Measurements from ENCODE around the gene ITGBL1. TPM values are rescaled to one million over a fixed set of nuclear protein-coding genes. Genes with fewer than 3 reads are reported as not detected.

ITGBL1 gene
- polyA plus RNA-seq, 1 donor: 1.1 TPM

- DNase-seq (ENCODE audit: low read depth): no peak
Measured at GRCh38 chr13:101697745-101698144, 245.3 kb downstream of the ITGBL1 start.

- DNase-seq (ENCODE audit: low read depth): no peak
Measured at GRCh38 chr13:101698400-101698799, 245.9 kb downstream of the ITGBL1 start.

DNA sequence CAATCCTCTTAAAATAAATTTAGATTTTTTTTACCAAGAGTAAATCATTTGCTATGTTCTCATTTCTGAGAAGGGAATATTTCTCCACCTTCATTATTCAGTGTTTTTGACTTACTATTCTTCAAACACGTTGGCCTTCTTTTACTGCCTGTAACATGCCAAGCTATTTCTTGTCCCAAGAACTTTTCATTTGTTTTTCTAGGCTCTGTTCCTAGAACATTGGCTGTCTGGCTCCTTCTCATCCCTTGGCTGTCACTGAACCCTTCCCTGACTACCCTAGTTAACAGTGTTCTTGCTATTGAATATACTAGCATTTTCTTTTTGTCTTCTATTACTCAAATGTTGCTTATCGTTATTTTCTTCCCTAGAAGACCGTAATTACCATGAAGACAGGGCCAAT lies 248.1 kb downstream of the ITGBL1 start:
- no peak for DNase-seq (ENCODE audit: low read depth)

DNA sequence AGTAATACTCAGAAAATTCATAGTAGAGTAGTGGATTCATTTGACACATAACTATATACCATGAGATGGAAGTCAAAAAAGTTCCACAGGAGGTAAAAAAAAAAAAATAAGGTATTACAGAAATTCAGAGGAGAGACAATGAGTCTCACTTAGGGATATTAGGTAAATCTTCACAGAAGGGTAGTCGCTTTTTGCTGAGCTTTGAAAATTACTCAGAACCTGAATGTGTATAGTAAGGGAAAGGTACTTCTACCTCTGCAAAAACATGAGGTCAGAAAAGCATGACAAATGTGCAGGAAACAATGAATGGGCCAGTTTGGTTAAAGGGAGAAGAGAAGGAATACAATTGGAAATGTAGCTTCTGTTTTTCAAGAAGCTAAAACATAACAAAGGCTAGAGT lies 250.6 kb downstream of the ITGBL1 start:
- no peak for DNase-seq (ENCODE audit: low read depth)

DNA sequence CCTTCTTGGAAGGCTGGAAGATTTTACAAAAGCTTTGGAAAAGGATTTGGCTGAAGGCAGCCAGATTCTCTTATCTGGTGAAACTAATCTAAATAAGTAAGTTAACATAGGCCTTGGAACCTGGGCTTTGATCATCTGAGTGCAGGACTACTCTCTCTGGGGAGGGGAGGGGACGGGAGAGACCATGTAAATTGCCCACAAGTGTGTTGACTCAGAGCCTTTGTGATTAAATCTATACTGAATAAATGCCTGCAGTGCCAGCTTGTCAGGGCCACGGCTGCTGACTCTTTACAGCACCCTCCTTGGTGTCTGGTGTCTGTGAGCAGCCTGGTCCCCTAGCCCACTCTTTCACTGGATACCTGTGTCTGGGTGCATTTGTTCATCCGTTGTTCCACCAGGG lies 251.4 kb downstream of the ITGBL1 start:
- no peak for DNase-seq (ENCODE audit: low read depth)

DNA sequence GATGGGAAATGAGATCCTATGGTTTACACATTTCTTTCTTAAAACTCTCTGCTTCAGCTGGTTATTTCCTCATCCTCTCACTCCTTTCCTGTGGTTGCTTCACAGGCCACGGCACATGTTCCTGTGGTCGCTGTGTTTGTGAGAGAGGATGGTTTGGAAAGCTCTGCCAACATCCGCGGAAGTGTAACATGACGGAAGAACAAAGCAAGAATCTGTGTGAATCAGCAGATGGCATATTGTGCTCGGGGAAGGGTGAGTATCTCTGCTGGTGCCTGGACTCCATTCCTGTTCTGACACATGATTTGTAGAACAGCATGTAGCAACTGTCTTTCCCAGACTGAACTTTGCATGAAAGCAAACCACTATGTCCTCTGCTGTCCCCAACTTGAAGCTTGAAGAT lies 254.2 kb downstream of the ITGBL1 start:
- DNase-seq (ENCODE audit: low read depth): no peak

DNA sequence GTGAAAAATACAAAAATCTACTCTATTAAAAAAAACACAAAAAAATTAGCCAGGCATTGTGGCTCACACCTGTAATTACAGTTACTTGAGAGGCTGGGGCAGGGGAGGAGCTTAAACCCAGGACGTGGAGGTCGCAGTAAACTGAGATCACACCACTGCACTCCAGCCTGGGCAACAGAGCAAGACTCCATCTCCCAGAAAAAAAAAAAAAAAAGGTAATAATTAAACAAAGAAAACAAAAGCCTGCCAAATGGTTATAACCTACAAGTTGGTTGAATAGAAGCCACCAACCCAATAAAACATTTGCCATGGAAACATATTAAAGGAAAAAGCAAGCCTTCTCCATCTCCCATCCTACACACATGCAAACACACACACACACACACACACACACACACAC lies 255.2 kb downstream of the ITGBL1 start:
- DNase-seq (ENCODE audit: low read depth): no peak

- DNase-seq (ENCODE audit: low read depth): no peak
Measured at GRCh38 chr13:101708115-101708514, 255.6 kb downstream of the ITGBL1 start.

DNA sequence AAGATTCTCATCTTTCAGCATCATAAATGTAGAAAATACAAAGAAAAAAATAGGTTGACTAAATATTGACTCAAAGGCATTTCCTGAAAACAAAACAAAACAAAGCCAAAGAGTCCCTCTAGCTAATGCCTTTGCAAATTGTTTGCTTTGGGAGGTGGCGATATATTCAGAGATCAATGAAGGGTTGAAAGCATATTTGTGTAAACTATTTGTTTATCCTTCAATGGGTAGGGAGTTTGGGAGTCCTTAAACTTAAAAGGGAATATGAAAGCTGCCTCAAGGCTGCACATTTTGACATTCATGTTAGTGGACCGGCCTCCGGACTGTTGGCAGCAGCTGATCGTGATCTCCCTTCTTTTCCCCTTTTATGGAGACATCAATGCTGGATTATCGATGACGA lies 257.5 kb downstream of the ITGBL1 start:
- DNase-seq (ENCODE audit: low read depth): no peak

- DNase-seq (ENCODE audit: low read depth): no peak
Measured at GRCh38 chr13:101711307-101712025, 259.0 kb downstream of the ITGBL1 start.

GRCh38 chr13:101712026-101712348 lies 259.5 kb downstream of the ITGBL1 start:
- no peak for DNase-seq (ENCODE audit: low read depth)

GRCh38 chr13:101714195-101714594 lies 261.7 kb downstream of the ITGBL1 start:
- DNase-seq (ENCODE audit: low read depth): no peak

- DNase-seq (ENCODE audit: low read depth): no peak
Measured at GRCh38 chr13:101717353-101717752, 264.9 kb downstream of the ITGBL1 start.

- no peak for DNase-seq (ENCODE audit: low read depth)
Measured at GRCh38 chr13:101718496-101718895, 266.0 kb downstream of the ITGBL1 start.

- no peak for DNase-seq (ENCODE audit: low read depth)
Measured at GRCh38 chr13:101726681-101727080, 274.2 kb downstream of the ITGBL1 start.

DNA sequence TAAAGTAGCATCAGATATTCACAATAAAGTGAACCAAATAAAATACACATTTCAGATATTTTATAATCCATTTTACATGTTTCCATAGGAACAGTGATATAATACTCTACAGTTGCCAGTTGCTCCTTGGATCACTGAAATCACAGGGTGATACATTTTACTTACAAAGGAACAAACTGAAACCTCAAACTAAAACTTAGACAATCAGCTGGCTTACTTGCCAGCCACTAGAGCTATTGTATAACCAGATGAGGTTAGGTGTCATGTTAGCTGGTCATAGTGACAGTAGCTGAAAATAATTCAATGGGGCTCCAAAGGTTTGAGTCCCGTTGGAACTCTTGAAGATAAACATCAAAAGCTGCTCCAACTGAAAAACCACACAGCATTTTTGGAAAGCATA lies 274.6 kb downstream of the ITGBL1 start:
- no peak for DNase-seq (ENCODE audit: low read depth)

GRCh38 chr13:101728021-101728420 lies 275.5 kb downstream of the ITGBL1 start:
- no peak for DNase-seq (ENCODE audit: low read depth)

DNA sequence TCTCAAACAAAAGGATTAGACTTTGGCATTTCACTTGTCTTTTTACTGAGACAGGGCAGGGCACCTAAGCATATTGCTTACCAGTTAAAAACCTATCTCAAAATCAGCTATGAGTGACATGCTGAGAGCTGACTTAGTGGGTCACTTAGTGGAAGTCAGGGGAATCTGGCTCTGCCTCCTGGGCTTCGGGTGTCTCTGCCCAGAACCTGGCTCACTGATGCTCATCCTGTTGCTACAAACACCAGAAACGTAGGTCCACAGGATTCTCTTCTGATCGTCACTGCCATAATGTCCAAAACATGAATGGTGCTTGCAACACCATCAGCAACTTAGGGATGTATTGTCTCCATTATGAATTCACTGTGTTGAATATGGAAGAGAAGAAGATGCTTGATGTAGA lies 276.1 kb downstream of the ITGBL1 start:
- no peak for DNase-seq (ENCODE audit: low read depth)

GRCh38 chr13:101730420-101731000 lies 278.0 kb downstream of the ITGBL1 start:
- DNase-seq (ENCODE audit: low read depth): no peak

GRCh38 chr13:101736566-101736965 lies 284.1 kb downstream of the ITGBL1 start:
- no peak for DNase-seq (ENCODE audit: low read depth)

GRCh38 chr13:101738336-101738735 lies 285.9 kb downstream of the ITGBL1 start:
- DNase-seq (ENCODE audit: low read depth): no peak

DNA sequence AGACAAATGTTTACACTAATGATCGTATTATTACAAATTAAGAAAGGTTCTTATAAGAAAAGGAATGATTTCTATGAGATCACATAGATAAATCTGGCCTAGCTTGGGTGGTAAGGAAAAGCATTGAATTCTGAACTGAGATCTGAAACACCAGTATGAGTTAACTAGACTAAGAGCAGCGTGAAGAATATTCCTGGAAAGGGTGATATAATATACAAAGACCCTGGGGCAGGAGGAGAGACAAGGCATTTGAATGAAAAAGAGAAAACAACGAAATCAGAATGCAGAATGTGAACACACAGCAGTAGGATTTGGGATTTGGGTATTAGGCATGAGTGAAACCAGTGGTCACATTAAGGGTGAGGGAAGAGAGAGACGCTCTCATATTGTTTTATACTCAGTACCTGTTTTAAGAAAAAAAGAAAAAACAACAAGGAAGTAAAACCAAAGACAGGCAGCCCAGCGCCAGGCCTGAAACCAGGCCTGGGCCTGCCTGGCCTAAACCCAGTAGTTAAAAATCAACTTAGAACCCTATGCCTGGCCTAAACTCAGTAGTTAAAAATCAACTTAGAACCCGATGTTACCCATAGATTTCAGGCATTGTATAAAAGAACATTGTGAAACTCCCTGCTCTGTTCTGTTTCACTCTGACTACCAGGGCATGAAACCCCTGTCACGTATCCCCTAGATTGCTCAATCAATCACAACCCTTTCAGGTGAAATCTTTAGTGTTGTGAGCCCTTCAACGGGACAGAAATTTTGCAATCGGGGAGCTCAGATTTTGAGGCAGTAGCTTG lies 287.1 kb downstream of the ITGBL1 start:
- DNase-seq (ENCODE audit: low read depth): no peak

GRCh38 chr13:101746513-101746912 lies 294.0 kb downstream of the ITGBL1 start:
- no peak for DNase-seq (ENCODE audit: low read depth)
